ENCODE results near the gene SORCS2.

- TF ChIP-seq CEBPB (IDR thresholded peaks at IDR 0.05; ENCODE audit: low read depth, low read length) (no peak), USF2 (IDR thresholded peaks at IDR 0.05; ENCODE audit: low read length) (no peak), CTCF (IDR thresholded peaks at IDR 0.05; ENCODE audit: control extremely low read depth in 1 of 3, insufficient read depth in 1 of 3, low read depth in 1 of 3, low read length in 3 of 3) (no peak), ASH2L (IDR thresholded peaks at IDR 0.05; ENCODE audit: low read length) (no peak), KDM1A (IDR thresholded peaks at IDR 0.05; ENCODE audit: borderline replicate concordance, low read length) (no peak), YY1 (IDR thresholded peaks at IDR 0.05; ENCODE audit: low read depth, low read length) (no peak), GABPA (IDR thresholded peaks at IDR 0.05; ENCODE audit: borderline replicate concordance, insufficient read depth, low read length) (no peak), CREB1 (IDR thresholded peaks at IDR 0.05) (no peak), EZH2 (IDR thresholded peaks at IDR 0.05; ENCODE audit: low read depth, low read length, severe bottlenecking) (no peak), POLR2AphosphoS5 (IDR thresholded peaks at IDR 0.05; ENCODE audit: low read depth, low read length) (no peak), CHD1 (IDR thresholded peaks at IDR 0.05; ENCODE audit: low read depth, low read length) (no peak), BACH1 (IDR thresholded peaks at IDR 0.05; ENCODE audit: low read length) (no peak)
- TF ChIP-seq, protein P1, sequence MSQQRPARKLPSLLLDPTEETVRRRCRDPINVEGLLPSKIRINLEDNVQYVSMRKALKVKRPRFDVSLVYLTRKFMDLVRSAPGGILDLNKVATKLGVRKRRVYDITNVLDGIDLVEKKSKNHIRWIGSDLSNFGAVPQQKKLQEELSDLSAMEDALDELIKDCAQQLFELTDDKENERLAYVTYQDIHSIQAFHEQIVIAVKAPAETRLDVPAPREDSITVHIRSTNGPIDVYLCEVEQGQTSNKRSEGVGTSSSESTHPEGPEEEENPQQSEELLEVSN (IDR thresholded peaks at IDR 0.05), result no peak
Measured at GRCh38 chr4:7693237-7693608, 500.9 kb downstream of the SORCS2 start.
